Lung (tissue), 12 donors: ENCODE measurements around the gene FGF21. TPM values are rescaled to one million over a fixed set of nuclear protein-coding genes. Genes with fewer than 3 reads are reported as not detected.

ENCODE experiments used
- ATAC-seq: fragments of 200-7000 bp; cut with Tn5 transposase; one replicate; pipeline ENCODE4 v1.9.1; 2020; ENCODE audit warnings: moderate number of reproducible peaks; ENCODE audit not compliant: insufficient read depth, low FRiP score
- DNase-seq, 3 donors: peaks; one replicate each; pipeline ENCODE4 v3.0.0-alpha.2; 2013 to 2017
- H3K27ac ChIP-seq, 2 donors: one replicate each; pipeline ENCODE4 v1.5.1; 2013; ENCODE audit warnings: mild to moderate bottlenecking in 2 of 2, moderate library complexity in 2 of 2, control low read depth in 1 of 2, inconsistent platforms in 1 of 2, low read depth in 1 of 2, low read length in 1 of 2
- H3K27me3 ChIP-seq, 3 donors: one replicate each; pipeline ENCODE4 v1.5.1; 2013; ENCODE audit warnings: low read length in 2 of 3; ENCODE audit not compliant: control insufficient read depth in 3 of 3, insufficient read depth in 3 of 3
- H3K36me3 ChIP-seq, 4 donors: one replicate each; pipeline ENCODE4 v1.5.1; 2013; ENCODE audit warnings: low read length in 4 of 4, mild to moderate bottlenecking in 1 of 4, moderate library complexity in 1 of 4; ENCODE audit not compliant: control insufficient read depth in 4 of 4, insufficient read depth in 4 of 4
- H3K4me1 ChIP-seq, 5 donors: one replicate each; pipeline ENCODE4 v1.5.1; 2013; ENCODE audit warnings: low read length in 5 of 5, mild to moderate bottlenecking in 2 of 5, moderate library complexity in 1 of 5; ENCODE audit not compliant: control insufficient read depth in 5 of 5, insufficient read depth in 5 of 5
- H3K4me3 ChIP-seq: one replicate; pipeline ENCODE4 v1.5.1; 2013; ENCODE audit warnings: mild to moderate bottlenecking, control low read depth, moderate library complexity
- H3K9ac ChIP-seq, 2 donors: one replicate each; pipeline ENCODE4 v1.5.1; 2013; ENCODE audit warnings: low read length in 2 of 2, control low read depth in 1 of 2; ENCODE audit not compliant: insufficient read depth in 1 of 2
- H3K9me3 ChIP-seq, 4 donors: one replicate each; pipeline ENCODE4 v1.5.1; 2013; ENCODE audit warnings: low read length in 3 of 4, mild to moderate bottlenecking in 1 of 4, moderate library complexity in 1 of 4; ENCODE audit not compliant: control insufficient read depth in 4 of 4, insufficient read depth in 3 of 4
- CTCF ChIP-seq: IDR thresholded peaks from 2 replicates; pipeline ENCODE4 v1.5.1; 2012; ENCODE audit warnings: mild to moderate bottlenecking; ENCODE audit errors: control extremely low read depth, extremely low read depth
- WGBS, 2 donors: extraction: QIAGEN DNeasy Blood & Tissue Kit; methylation state at CpG; one replicate each; pipeline ENCODE4 v1.1.7; 2013; 5-methylcytosine and 5-hydroxymethylcytosine counted together
- polyA plus RNA-seq, 2 donors: library from polyadenylated mRNA; stranded (reverse); fragments of 200-250 nt; gene quantifications; one replicate each; pipeline ENCODE4 v1.2.1, GENCODE V29; 2013
- total RNA-seq, 2 donors: library from RNA; depleted of rRNA in 1 of 2; stranded (reverse); fragments of >200 nt in 1 of 2; gene quantifications; one replicate each; pipeline ENCODE4 v1.2.1, GENCODE V29; 2014 to 2021
- donor health status: control.
- donor health status: control.
- donor health status: Bipolar disorder and iron deficiency.
- donor health status: healthy.
- donor health status: DM: yes; HTN: yes; CAD: no.

The FGF21 gene
- total and polyA plus RNA-seq, 4 donors, result not detected

GRCh38 chr19:48742096-48742495 lies 13.2 kb upstream of the FGF21 start:
- Histone ChIP-seq H3K9ac (no peak overlapping the region), H3K27ac (peak overlapping the region; percentile 2 to 64), H3K4me1 (peaks cover 0 to 19% (median 2%) of the 10 kb centered on the region in 5 donors), H3K36me3 (no peaks in the 10 kb centered on the region), H3K9me3 (peaks cover 0 to 2% (median 0%) of the 10 kb centered on the region in 4 donors), H3K27me3 (peaks cover 0 to 21% (median 19%) of the 10 kb centered on the region in 3 donors), H3K4me3 (no peak overlapping the region)
- ATAC-seq (no peak), DNase-seq (no peak)
- 91 to 92% methylated on average over 11 of the region's 11 CpGs for WGBS, 2 donors
- no peak for TF ChIP-seq CTCF

- Histone ChIP-seq H3K27ac (no peak overlapping the region), H3K9me3 (peaks cover 0 to 2% (median 0%) of the 10 kb centered on the region in 4 donors), H3K36me3 (peaks cover 0 to 9% (median 0%) of the 10 kb centered on the region in 4 donors), H3K27me3 (peaks cover 0 to 18% (median 12%) of the 10 kb centered on the region in 3 donors), H3K9ac (no peak overlapping the region), H3K4me1 (peaks cover 0 to 14% (median 5%) of the 10 kb centered on the region in 5 donors), H3K4me3 (no peak overlapping the region)
- DNase-seq (peak; percentile 61 to 71 (median 67)), ATAC-seq (no peak)
- WGBS, 2 donors, result 36 to 38% methylated on average over 33 of the region's 33 CpGs
- no peak for TF ChIP-seq CTCF
These were observed 9.9 kb upstream of the FGF21 start for GRCh38 chr19:48745208-48745995.

- no peak for ATAC-seq
- no peak for TF ChIP-seq CTCF
- WGBS, 2 donors, result 77 to 78% methylated on average over 8 of the region's 8 CpGs
- H3K9ac ChIP-seq, result no peak overlapping the region
- peaks cover 0 to 15% (median 9%) of the 10 kb centered on the region in 3 donors for H3K27me3 ChIP-seq
- no peak for DNase-seq
- H3K4me3 ChIP-seq, result no peak overlapping the region
- no peak overlapping the region for H3K27ac ChIP-seq
- peaks cover 0 to 16% (median 4%) of the 10 kb centered on the region in 5 donors for H3K4me1 ChIP-seq
- peaks cover 0 to 2% (median 0%) of the 10 kb centered on the region in 4 donors for H3K9me3 ChIP-seq
- peaks cover 0 to 10% (median 0%) of the 10 kb centered on the region in 4 donors for H3K36me3 ChIP-seq
These were observed 9.2 kb upstream of the FGF21 start for GRCh38 chr19:48746110-48746509.
